ENCODE data around the gene DPP4. TPM values are rescaled to one million over a fixed set of nuclear protein-coding genes. Genes with fewer than 3 reads are reported as not detected.
"Not testable (repeated sequence)": the region's sequence is repeated elsewhere in the genome, so short reads cannot be mapped to it uniquely, and the experiment has no call there.

Gene DPP4
- total RNA-seq, 2 experiments from 2014 or later: not detected

DNA sequence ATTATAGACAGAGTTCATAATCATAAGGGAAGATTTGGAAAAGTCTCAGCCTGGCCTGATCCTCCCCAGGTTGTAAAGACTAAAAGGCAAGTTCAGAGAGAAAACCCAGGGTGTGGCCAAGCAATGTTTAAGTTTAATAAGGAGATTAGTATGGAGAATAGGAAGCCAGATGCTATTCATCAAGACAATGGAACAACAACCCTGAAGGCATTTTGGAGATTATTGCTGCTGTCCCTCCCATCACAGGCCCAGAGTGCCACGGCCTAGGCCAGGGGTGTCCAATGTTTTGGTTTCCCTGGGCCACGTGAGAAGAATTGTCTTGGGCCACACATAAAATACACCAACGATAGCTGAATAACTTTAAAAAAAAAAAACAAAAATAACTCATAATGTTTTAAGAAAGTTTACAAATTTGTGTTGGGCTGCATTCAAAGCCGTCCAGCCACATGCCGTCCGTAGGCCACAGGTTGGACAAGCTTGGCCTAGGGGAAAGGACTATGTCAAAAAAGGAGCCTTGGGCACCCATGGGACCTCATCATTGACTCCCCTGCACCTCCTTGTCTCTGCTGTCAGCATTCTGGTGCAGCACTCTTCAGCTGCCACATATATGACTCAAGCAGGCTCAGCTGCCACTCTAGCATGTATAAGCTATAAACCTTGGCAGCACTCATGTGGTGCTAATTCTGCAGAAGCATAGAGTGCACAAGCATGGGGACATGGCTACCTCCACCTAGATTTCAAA lies 20.8 kb downstream of the DPP4 start:
- no peak overlapping the region for H3K4me3 ChIP-seq (ENCODE audit: low read depth, low read length, poor library complexity, severe bottlenecking)
- no peak for TF ChIP-seq EZH2phosphoT487 (IDR thresholded peaks at IDR 0.05; ENCODE audit: borderline replicate concordance, low read depth, low read length)
- TF ChIP-seq, protein P1, sequence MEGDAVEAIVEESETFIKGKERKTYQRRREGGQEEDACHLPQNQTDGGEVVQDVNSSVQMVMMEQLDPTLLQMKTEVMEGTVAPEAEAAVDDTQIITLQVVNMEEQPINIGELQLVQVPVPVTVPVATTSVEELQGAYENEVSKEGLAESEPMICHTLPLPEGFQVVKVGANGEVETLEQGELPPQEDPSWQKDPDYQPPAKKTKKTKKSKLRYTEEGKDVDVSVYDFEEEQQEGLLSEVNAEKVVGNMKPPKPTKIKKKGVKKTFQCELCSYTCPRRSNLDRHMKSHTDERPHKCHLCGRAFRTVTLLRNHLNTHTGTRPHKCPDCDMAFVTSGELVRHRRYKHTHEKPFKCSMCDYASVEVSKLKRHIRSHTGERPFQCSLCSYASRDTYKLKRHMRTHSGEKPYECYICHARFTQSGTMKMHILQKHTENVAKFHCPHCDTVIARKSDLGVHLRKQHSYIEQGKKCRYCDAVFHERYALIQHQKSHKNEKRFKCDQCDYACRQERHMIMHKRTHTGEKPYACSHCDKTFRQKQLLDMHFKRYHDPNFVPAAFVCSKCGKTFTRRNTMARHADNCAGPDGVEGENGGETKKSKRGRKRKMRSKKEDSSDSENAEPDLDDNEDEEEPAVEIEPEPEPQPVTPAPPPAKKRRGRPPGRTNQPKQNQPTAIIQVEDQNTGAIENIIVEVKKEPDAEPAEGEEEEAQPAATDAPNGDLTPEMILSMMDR (conservative IDR thresholded peaks at IDR 0.05; ENCODE audit: low read length): no peak
- no peak overlapping the region for H3K4me2 ChIP-seq (ENCODE audit: low read length)
- POLR2A ChIA-PET: interaction anchor here (0.6 kb wide), 2 partner anchors 15 to 207 kb away, joined by 3 read pairs; no protein-coding TSS in a partner anchor
- peaks cover 4% of the 10 kb centered on the region; the same call in 1 of the 2 replicates for H3K9me3 ChIP-seq (ENCODE audit: low read length)
- H4K20me1 ChIP-seq (ENCODE audit: insufficient read depth, low read length): no peaks in the 10 kb centered on the region
- CTCF ChIA-PET (ENCODE audit: unreplicated experiment): no interaction called here
- H3K79me2 ChIP-seq (ENCODE audit: insufficient read depth, low read depth, low read length): no peaks in the 10 kb centered on the region
- no peaks in the 10 kb centered on the region for H3K36me3 ChIP-seq (ENCODE audit: insufficient read depth, low read length)
- H3K4me1 ChIP-seq (ENCODE audit: insufficient read depth, low read length, poor library complexity, severe bottlenecking): no peaks in the 10 kb centered on the region
- intact Hi-C loops (cut with micrococcal nuclease; ENCODE audit: unreplicated experiment): no loop called here
- no peak overlapping the region for H3K27ac ChIP-seq (ENCODE audit: low read depth, low read length, poor library complexity, severe bottlenecking)
- DNase-seq (ENCODE audit: low spot score): no peak
- no TSS peak for BruUV-seq (replicated peaks)
- no peak overlapping the region for H2AFZ ChIP-seq (ENCODE audit: low read length)
- H3K9me2 ChIP-seq (ENCODE audit: insufficient read depth, low read length): no peaks in the 10 kb centered on the region

DNA sequence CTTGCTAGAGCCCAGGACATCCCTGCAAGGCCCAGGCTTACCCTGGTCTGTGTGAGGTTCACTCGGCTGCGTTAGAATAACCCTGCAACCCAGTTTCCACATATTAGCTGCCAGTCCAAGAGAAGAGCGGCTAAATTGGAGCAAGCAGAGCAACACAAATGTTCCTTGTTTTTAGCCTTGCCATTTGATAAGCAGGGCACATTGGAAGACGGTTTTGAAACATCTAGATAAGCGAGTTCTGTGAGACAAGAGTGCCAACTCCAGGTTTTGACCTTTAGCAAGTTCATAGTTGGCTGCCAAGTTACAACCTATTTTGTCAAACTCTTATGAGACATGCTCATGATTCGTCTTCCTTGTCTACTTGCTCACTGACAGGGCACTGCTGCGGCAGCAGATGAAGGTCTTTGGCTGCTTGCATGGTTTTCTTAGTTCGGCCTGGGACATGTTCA lies 23.5 kb downstream of the DPP4 start:
- Histone ChIP-seq H4K20me1 (ENCODE audit: insufficient read depth, low read length) (no peaks in the 10 kb centered on the region), H3K4me3 (ENCODE audit: low read depth, low read length, poor library complexity, severe bottlenecking) (no peak overlapping the region), H3K79me2 (ENCODE audit: insufficient read depth, low read depth, low read length) (no peaks in the 10 kb centered on the region), H3K36me3 (ENCODE audit: insufficient read depth, low read length) (no peaks in the 10 kb centered on the region), H3K4me1 (ENCODE audit: insufficient read depth, low read length, poor library complexity, severe bottlenecking) (no peaks in the 10 kb centered on the region), H3K4me2 (ENCODE audit: low read length) (no peak overlapping the region), H2AFZ (ENCODE audit: low read length) (no peak overlapping the region), H3K9me2 (ENCODE audit: insufficient read depth, low read length) (no peaks in the 10 kb centered on the region), H3K9me3 (ENCODE audit: low read length) (no peaks in the 10 kb centered on the region), H3K27ac (ENCODE audit: low read depth, low read length, poor library complexity, severe bottlenecking) (no peak overlapping the region)
- POLR2A ChIA-PET: interaction anchor here (1.6 kb wide), 1 partner anchor 17 kb away, joined by 4 read pairs; no protein-coding TSS in a partner anchor
- intact Hi-C loops (cut with micrococcal nuclease; ENCODE audit: unreplicated experiment): no loop called here
- CTCF ChIA-PET (ENCODE audit: unreplicated experiment): no interaction called here
- no peak for DNase-seq (ENCODE audit: low spot score)
- TF ChIP-seq EZH2phosphoT487 (IDR thresholded peaks at IDR 0.05; ENCODE audit: borderline replicate concordance, low read depth, low read length): no peak
- TF ChIP-seq, protein P1 (conservative IDR thresholded peaks at IDR 0.05; ENCODE audit: low read length): no peak
- BruUV-seq (replicated peaks): no TSS peak

DNA sequence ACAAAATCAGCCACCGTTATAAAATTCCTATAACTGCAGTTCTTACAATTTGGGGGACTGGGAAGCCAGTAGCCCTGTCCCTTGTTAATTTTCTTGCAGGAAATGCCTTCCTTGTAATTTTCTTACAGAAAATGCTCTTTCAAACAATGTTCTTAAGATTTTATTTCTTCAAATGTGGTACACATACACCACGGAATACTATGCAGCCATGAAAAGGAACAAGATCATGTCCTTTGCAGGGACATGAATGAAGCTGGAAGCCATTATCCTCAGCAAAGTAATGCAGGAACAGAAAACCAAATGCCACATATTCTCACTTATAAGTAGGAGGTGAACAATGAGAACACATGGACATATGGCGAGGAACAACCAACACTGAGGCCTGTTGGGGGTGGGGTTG lies 24.9 kb downstream of the DPP4 start:
- H3K36me3 ChIP-seq (ENCODE audit: insufficient read depth, low read length); BruUV-seq (replicated peaks); H3K4me2 ChIP-seq (ENCODE audit: low read length); H2AFZ ChIP-seq (ENCODE audit: low read length); H3K9me2 ChIP-seq (ENCODE audit: insufficient read depth, low read length); intact Hi-C loops (cut with micrococcal nuclease; ENCODE audit: unreplicated experiment); H4K20me1 ChIP-seq (ENCODE audit: insufficient read depth, low read length); POLR2A ChIA-PET; H3K4me3 ChIP-seq (ENCODE audit: low read depth, low read length, poor library complexity, severe bottlenecking); DNase-seq (ENCODE audit: low spot score); H3K79me2 ChIP-seq (ENCODE audit: insufficient read depth, low read depth, low read length); CTCF ChIA-PET (ENCODE audit: unreplicated experiment); H3K27ac ChIP-seq (ENCODE audit: low read depth, low read length, poor library complexity, severe bottlenecking); H3K4me1 ChIP-seq (ENCODE audit: insufficient read depth, low read length, poor library complexity, severe bottlenecking); H3K9me3 ChIP-seq (ENCODE audit: low read length): not testable (repeated sequence)

All from OCI-LY7 (cell line).